GM19193 (cell line): Measurements from ENCODE around the gene ASXL2.

Experiments
- POLR2A ChIP-seq: IDR thresholded peaks from 4 replicates; pipeline ENCODE4 v1.6.1; 2011; ENCODE audit not compliant: insufficient read depth, insufficient read length; ENCODE audit errors: extremely low read depth

Gene ASXL2

GRCh38 chr2:25735835-25736234 lies 142.5 kb downstream of the ASXL2 start:
- TF ChIP-seq POLR2A: no peak

DNA sequence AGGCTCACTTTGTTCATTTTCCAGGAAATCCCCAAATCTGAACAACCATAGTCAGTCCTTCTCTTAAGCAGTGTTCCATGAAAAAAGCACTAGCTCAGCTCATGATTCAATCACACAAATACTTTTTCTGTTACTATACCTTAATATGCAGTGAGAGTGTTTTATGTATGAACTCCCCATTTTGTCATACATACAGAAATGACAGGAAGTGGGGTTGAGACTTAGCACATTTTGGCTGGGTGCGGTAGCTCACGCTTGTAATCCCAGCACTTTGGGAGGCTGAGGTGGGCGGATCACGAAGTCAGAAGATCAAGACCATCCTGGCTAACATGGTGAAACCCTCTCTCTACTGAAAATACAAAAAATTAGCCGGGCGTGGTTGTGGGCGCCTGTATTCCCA lies 149.7 kb downstream of the ASXL2 start:
- no peak for TF ChIP-seq POLR2A

DNA sequence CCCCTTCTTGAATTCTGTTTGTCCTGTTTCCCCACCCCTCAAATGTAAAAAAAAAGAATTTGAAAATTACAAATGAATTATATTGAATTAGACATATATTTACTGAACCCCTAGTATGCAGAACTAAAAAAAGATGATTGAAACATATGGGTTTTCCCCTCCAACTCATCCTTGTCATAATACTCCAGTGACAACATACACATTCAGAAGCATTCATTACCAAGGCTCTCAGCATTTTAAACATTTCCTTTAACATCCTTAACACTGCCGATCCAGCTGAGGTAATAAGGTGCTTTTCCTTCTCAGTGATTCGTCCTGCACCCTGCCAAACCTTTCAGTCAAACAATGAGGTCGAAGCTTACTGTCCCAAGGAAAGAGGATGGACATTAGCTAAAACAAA lies 151.8 kb downstream of the ASXL2 start:
- no peak for TF ChIP-seq POLR2A

- TF ChIP-seq POLR2A: no peak
These were observed 152.4 kb downstream of the ASXL2 start for GRCh38 chr2:25725877-25726276.

DNA sequence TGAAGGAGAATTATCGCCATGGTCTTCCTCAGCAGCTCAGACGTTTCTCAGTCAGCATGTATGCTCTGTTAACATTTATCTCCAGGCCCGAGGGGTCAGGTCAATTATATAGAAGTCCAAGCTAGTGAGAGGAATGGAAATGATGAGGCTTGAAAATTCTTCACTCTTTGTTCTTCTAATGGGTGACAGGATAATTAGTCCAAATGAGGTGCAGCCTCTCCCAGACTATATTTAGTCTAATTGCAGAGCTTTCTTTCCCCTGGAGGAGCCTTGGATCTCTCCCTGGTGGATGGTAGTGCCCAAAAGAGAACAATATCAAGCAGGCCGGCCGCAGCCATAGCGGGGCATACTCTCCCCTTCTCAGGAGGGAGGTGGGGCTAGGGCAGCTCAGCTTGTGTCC lies 153.5 kb downstream of the ASXL2 start:
- TF ChIP-seq POLR2A: no peak

DNA sequence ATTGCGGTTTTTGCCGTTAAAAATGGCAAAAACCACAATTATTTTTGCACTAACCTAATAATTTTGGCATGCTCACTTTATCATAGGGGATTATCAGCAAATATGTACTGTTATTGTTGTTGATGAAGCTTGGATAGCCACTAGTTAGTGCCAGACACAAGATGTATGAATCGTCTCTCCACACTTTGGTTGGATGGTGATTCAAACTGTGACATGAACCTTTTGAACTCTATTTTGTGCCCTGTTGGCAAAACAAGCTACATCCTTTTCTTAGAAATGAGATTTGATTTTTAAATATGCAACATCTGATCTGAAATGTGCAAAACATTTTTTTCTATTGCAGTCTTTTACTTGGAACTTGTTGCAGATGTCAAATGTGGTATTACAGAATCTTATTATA lies 156.1 kb downstream of the ASXL2 start:
- TF ChIP-seq POLR2A: no peak

- no peak for TF ChIP-seq POLR2A
These were observed 157.7 kb downstream of the ASXL2 start for GRCh38 chr2:25720575-25720974.

GRCh38 chr2:25714740-25715139 lies 163.5 kb downstream of the ASXL2 start:
- TF ChIP-seq POLR2A: no peak

DNA sequence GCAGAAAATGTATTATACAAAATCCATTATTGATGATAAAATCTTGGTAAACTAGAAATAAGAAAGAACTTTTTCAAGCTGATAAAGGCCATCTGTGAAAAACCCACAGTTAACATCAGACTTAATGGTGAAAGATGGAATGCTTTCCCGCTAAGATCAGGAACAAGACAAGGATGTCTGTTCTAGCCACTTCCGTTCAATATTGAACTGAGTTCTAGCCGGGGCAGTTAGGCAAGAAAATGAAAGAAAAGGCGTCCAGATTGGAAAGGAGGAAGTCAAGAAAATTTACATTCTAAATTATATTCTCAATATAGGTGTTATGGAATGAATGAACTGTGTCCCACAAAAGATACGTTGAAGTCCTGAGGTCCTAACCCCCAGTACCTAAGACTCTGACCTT lies 165.8 kb downstream of the ASXL2 start:
- TF ChIP-seq POLR2A: no peak

- no peak for TF ChIP-seq POLR2A
These were observed 166.5 kb downstream of the ASXL2 start for GRCh38 chr2:25711675-25712354.

GRCh38 chr2:25710750-25711149 lies 167.5 kb downstream of the ASXL2 start:
- TF ChIP-seq POLR2A: no peak

DNA sequence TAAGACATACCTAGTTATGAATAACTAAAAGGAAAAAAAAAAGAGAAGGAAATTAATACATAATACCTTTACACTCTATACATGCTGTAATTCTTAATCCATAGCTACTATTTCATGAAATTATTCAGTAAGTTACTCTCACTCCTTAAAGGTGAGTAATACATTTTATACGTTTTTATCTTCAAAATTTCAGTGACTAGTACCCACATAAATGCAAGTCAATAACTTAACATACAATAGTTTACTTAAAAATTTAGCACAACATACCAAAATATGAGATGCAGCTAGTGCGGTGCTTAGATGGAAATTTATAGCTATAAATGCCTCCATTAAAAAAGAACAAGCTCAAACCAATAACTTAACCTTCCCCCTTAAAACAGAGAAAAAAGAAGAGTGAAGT lies 168.9 kb downstream of the ASXL2 start:
- no peak for TF ChIP-seq POLR2A

- TF ChIP-seq POLR2A: no peak
These were observed 170.2 kb downstream of the ASXL2 start for GRCh38 chr2:25707927-25708590.

- no peak for TF ChIP-seq POLR2A
These were observed 176.5 kb downstream of the ASXL2 start for GRCh38 chr2:25701801-25702200.

DNA sequence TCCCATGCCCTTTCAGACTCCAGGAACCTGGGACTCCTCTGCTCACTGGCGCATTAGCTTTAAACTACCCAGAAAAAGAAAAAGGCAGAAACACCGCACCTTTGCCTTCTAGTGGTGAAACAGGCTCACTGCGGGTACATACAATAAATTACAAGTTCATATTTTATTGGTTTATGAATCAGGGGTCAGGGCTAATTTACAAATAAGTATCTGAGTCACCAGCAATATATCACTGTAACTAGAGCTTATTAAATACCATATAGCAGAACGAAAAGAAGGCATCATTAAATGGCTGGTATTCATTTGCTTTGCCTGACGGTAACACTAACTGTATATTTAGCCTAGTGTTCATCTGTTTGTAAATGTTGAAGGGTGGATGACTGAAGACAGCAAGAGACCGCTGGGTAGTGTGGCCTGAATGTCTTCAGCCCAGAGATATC lies 178.0 kb downstream of the ASXL2 start:
- TF ChIP-seq POLR2A: no peak

GRCh38 chr2:25699216-25699615 lies 179.1 kb downstream of the ASXL2 start:
- TF ChIP-seq POLR2A: no peak
